ENCODE results near the gene ANKRD12. TPM values are rescaled to one million over a fixed set of nuclear protein-coding genes. Genes with fewer than 3 reads are reported as not detected.

ANKRD12 gene
- total and polyA plus RNA-seq, 11 donors, result 7.7 to 70.9 (median 52.0) TPM

- no peak for TF ChIP-seq CTCF (IDR thresholded peaks at IDR 0.05)
- no peak for TF ChIP-seq POLR2A (IDR thresholded peaks at IDR 0.05)
- Histone ChIP-seq H3K36me3 (peaks cover 0 to 77% (median 66%) of the 10 kb centered on the region in 9 donors), H3K27me3 (no peaks in the 10 kb centered on the region)
These were observed 89.9 kb downstream of the ANKRD12 start for GRCh38 chr18:9226463-9226862.

DNA sequence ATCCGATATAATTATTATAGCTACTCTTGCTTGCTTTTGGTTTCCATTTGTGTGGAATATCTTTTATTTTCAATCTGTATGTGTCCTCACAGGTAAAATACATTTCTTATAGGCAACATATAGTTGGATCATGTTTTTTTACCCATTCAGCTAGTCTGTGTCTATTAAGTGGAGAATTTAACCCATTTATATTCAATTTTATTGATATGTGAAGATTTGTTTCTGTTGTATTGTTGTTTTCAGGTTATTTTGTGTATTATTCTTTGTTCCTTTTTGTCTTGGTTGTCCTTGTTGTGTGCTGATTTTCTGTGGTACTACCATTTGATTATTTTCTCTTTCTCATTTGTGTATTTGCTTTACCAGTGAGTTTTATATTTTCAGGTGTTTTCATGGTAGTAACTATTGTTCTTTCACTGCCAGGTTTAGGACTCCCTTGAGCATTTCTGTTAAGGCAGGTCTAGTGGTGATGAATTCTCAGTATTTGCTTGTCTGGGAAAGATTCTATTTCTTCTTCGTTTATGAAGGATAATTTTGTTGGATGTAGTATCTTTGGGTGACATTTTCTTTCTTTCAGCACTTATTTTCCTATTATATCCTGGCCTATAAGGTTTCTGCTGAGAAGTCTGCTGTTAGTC, 95.4 kb downstream of the ANKRD12 start:
- WGBS, 4 donors, result 97 to 99% (median 98%) methylated on average over 2 of the region's 2 CpGs
- no peaks in the 10 kb centered on the region for H3K4me1 ChIP-seq
- no peak for DNase-seq
- H3K9me3 ChIP-seq, result peaks cover 0 to 28% (median 14%) of the 10 kb centered on the region in 12 donors
- H3K4me3 ChIP-seq, result no peak overlapping the region
- ATAC-seq, result no peak
- no peak overlapping the region for H3K27ac ChIP-seq
- intact Hi-C loops (cut with DNase I), result no loop called here
- no peak for TF ChIP-seq CTCF (IDR thresholded peaks at IDR 0.05)
- TF ChIP-seq POLR2A (IDR thresholded peaks at IDR 0.05), result no peak
- peaks cover 0 to 67% (median 47%) of the 10 kb centered on the region in 9 donors for H3K36me3 ChIP-seq
- no peaks in the 10 kb centered on the region for H3K27me3 ChIP-seq

More at GRCh38 chr18:9226463-9226862, 89.9 kb downstream of the ANKRD12 start:
- intact Hi-C loops (cut with DNase I), result no loop called here
- ATAC-seq, result no peak
- no peak for DNase-seq
- Histone ChIP-seq H3K27ac (no peak overlapping the region), H3K4me3 (no peak overlapping the region), H3K4me1 (no peaks in the 10 kb centered on the region), H3K9me3 (peaks cover 0 to 8% (median 1%) of the 10 kb centered on the region in 12 donors)

DNA sequence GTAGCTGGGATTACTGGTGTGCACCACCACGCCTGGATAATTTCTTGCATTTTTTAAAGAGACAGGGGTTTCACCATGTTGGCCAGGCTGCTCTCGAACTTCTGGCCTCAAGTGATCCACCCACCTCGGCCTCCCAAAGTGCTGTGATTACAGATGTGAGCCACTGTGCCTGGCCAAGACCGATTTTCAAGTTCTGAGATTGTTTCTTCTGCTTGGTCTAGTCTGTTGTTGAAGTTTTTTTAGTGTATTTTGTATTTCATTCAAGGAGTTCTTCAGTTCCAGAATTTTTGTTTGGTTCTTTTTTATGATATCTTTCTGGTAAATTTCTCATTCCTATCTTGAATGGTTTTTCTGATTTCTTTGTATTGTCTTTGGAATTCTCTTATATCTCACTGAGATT, 96.4 kb downstream of the ANKRD12 start:
- DNase-seq (no peak), ATAC-seq (no peak)
- intact Hi-C loops (cut with DNase I), result no loop called here
- Histone ChIP-seq H3K4me3 (no peak overlapping the region), H3K9me3 (peaks cover 0 to 28% (median 14%) of the 10 kb centered on the region in 12 donors), H3K4me1 (peaks cover 0 to 4% (median 0%) of the 10 kb centered on the region in 12 donors), H3K27me3 (no peaks in the 10 kb centered on the region), H3K27ac (no peak overlapping the region), H3K36me3 (peaks cover 0 to 70% (median 48%) of the 10 kb centered on the region in 9 donors)
- no peak for TF ChIP-seq CTCF (IDR thresholded peaks at IDR 0.05)
- no peak for TF ChIP-seq POLR2A (IDR thresholded peaks at IDR 0.05)
- 95 to 100% (median 99%) methylated on average over 4 of the region's 4 CpGs for WGBS, 4 donors

GRCh38 chr18:9233771-9234440, 97.3 kb downstream of the ANKRD12 start:
- TF ChIP-seq POLR2A (IDR thresholded peaks at IDR 0.05) (no peak), CTCF (IDR thresholded peaks at IDR 0.05) (no peak)
- Histone ChIP-seq H3K27ac (no peak overlapping the region), H3K4me1 (peaks cover 0 to 4% (median 0%) of the 10 kb centered on the region in 12 donors), H3K9me3 (peaks cover 0 to 28% (median 14%) of the 10 kb centered on the region in 12 donors), H3K36me3 (peaks cover 0 to 71% (median 48%) of the 10 kb centered on the region in 9 donors), H3K4me3 (no peak overlapping the region), H3K27me3 (no peaks in the 10 kb centered on the region)
- ATAC-seq, result peak in 1 of 4 donors; percentile 22
- WGBS, 4 donors, result 92 to 97% (median 94%) methylated on average over 5 to 10 of the region's 10 CpGs
- DNase-seq, result no peak
- intact Hi-C loops (cut with DNase I), result no loop called here

All from heart left ventricle (tissue), 16 donors.